Stimulated activated naive CD4-positive, alpha-beta T cell treated with Interleukin-2 at 50 U/mL for 16 hours (primary cell): ENCODE results near the gene BOLA2B.
"Not testable (repeated sequence)": the region's sequence is repeated elsewhere in the genome, so short reads cannot be mapped to it uniquely, and the experiment has no call there.

ENCODE experiments used
- DNase-seq: peaks from one replicate; lab custom pipeline; 2025; lab: John Stamatoyannopoulos, UW

Gene BOLA2B

DNA sequence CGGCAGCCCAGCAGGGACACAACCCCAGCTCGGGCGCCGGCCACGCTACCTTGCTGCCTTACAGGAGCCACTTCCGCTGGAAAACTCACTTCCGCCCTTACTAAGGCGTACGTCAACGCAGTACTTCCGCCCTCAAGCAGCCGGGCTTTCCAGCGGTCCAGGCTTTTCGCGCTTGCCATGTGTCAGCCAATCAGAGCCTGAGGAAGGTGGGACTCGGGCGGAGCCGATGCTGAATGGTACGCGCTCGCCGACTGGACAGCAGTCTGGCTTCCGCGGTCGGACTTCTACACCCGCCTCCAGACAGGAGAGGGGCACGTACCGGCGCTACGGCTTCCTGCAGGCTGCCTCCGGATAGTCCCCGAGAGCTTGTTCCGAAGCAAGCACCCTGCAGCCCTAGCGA is at the start of gene BOLA2B, which contains the start of gene SLX1A:
Gene BOLA2B, minus strand, starts transcription at position 52 of the 400 bp plus-strand sequence. CDS start 71 bp downstream, outside the sequence.
Gene SLX1A, plus strand, starts transcription at position 261 of the 400 bp plus-strand sequence. CDS start 210 bp downstream, outside the sequence.
- not testable (repeated sequence) for DNase-seq

DNA sequence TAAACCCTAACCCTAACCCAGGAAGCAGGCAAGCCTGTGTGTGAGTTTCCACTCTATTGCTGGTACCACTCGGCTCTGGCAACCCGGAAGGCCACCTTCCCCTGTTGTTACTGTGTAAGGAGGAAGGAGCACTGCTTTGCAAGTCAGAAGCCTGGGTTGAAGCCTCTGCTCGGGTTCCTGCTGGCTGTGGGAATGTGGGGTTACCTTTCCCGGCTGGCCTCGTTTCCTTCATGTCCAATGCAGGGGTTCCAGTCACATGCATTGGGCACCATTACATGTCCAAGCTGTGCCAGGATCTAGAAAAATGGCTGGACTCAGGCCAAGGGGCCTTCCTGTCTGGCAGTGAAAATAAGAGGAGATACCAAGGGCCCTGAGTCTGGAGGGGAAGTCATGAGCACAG is 23.6 kb upstream of the BOLA2B start:
- DNase-seq = not testable (repeated sequence)

- DNase-seq = not testable (repeated sequence)
Measured at GRCh38 chr16:30211414-30211813, 17.9 kb upstream of the BOLA2B start.

- not testable (repeated sequence) for DNase-seq
Measured at GRCh38 chr16:30209032-30209431, 15.6 kb upstream of the BOLA2B start.

- not testable (repeated sequence) for DNase-seq
Measured at GRCh38 chr16:30207063-30207704, 13.7 kb upstream of the BOLA2B start.

DNA sequence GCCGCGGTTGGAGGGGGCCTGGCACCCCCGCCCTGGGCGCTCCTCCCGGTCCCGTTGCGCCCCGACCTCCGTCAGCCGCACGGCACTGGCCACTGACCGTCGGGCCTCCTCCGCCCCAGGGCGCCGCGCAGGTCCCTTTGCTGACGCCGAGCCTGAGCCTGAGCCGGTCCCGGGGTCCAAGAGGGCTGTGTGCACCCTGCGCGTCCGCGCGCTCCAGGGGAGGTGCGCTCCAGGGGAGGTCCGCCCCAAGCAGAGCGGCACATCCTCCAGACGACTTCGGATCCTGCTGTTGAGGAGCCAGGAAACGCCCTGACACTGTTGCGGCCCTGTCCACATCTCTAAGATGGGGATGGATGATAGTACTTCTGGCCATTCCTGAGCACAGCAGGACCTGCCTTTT is 12.8 kb upstream of the BOLA2B start:
- DNase-seq = not testable (repeated sequence)

GRCh38 chr16:30205541-30206236 is 12.2 kb upstream of the BOLA2B start:
- not testable (repeated sequence) for DNase-seq

GRCh38 chr16:30199608-30200343 is 6.3 kb upstream of the BOLA2B start:
- DNase-seq = not testable (repeated sequence)

DNA sequence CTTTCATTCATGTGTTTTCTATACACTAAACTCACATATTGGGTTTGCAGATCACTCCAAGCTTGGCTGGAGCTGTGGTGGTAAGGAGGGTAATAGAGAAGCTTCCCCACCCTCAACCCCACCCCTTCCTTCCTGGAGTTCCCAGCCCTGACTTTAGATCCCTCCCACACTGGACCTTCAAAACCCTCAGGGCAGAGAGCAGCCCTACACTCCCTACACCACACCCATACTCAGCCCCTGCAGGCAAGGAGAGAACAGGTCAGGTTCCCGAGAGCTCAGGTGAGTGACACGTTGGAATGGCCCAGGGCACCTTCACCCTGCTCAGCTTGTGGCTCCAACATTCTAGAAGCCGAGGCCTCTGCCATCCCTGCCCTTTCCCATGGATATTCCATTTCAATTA is 5.6 kb upstream of the BOLA2B start, which contains the start of gene SULT1A3:
Gene SULT1A3, plus strand, starts transcription at position 207 of the 400 bp plus-strand sequence. CDS start 1,474 bp downstream, outside the sequence.
- not testable (repeated sequence) for DNase-seq

GRCh38 chr16:30197001-30197400 is 3.5 kb upstream of the BOLA2B start:
- not testable (repeated sequence) for DNase-seq

DNA sequence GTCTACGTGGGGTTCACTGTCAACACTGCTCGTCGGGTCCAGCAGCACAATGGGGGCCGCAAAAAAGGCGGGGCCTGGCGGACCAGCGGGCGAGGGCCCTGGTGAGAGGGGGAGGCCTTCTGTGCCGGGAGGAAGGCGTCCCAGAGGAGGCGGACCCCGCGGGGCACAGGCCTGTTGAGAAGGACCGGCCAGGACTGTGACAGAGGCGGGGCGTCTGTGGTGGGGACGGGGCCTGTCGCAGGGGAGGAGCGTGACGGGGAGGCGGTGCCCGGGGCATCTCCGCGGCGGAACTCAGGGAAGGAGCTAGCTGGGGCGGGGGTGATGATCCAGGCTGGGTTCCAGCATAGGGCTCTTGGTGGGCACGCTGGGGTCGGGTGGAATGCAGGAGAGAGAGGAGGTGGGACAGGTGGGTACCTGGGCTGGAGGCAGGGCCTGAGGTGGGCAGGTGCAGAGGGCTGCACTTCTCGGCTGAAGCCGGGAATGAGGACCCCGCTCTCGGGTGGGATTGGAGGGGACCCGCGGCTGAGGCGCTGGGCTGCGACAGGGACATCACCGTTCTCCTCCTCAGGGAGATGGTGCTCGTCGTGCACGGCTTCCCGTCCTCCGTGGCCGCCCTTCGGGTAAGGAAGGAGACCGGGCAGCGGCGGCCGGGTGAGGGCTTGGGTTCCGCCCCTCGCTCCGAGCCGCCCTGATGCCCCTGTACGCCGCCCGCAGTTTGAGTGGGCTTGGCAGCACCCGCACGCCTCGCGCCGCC is 883 bp upstream of the BOLA2B start:
- not testable (repeated sequence) for DNase-seq

GRCh38 chr16:30193098-30193497 is 368 bp downstream of the BOLA2B start:
- DNase-seq = not testable (repeated sequence)

DNA sequence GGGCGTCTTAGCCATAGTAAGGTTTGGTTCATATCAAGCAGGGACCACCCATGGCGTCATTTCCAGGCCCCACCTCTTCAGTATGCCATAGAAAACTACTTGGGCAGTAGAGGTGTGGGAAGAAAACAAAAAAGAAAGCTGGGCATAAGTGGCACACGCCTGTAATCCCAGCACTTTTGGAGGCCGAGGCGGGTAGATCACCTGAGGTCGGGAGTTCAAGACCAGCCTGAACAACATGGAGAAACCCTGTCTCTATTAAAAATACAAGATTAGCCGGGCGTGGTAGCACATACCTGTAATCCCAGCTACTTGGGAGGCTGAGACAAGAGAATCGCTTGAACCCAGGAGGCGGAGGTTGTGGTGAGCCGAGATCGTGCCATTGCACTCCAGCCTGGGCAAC is 2.3 kb downstream of the BOLA2B start:
- DNase-seq = not testable (repeated sequence)

GRCh38 chr16:30187971-30188561 is 5.4 kb downstream of the BOLA2B start:
- DNase-seq = no peak

DNA sequence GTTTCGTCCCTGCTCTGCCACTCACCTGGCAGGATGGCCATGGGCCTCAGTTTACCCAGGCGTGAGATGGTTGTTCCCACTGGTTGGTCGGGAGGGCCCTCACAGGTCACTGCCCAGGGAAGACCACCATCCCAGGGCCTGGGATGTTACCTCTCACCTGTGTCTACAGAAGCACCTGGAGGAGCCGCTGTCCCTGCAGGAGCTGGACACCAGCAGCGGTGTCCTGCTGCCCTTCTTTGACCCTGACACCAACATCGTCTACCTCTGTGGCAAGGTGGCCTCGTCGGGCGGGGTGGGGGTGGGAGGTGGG is 6.0 kb downstream of the BOLA2B start:
- DNase-seq = no peak

GRCh38 chr16:30186782-30187555 is 6.5 kb downstream of the BOLA2B start:
- peak; percentile 87 for DNase-seq

GRCh38 chr16:30186444-30186781 is 7.1 kb downstream of the BOLA2B start:
- DNase-seq = no peak

- peak; percentile 72 for DNase-seq
Measured at GRCh38 chr16:30185683-30186421, 7.6 kb downstream of the BOLA2B start.

DNA sequence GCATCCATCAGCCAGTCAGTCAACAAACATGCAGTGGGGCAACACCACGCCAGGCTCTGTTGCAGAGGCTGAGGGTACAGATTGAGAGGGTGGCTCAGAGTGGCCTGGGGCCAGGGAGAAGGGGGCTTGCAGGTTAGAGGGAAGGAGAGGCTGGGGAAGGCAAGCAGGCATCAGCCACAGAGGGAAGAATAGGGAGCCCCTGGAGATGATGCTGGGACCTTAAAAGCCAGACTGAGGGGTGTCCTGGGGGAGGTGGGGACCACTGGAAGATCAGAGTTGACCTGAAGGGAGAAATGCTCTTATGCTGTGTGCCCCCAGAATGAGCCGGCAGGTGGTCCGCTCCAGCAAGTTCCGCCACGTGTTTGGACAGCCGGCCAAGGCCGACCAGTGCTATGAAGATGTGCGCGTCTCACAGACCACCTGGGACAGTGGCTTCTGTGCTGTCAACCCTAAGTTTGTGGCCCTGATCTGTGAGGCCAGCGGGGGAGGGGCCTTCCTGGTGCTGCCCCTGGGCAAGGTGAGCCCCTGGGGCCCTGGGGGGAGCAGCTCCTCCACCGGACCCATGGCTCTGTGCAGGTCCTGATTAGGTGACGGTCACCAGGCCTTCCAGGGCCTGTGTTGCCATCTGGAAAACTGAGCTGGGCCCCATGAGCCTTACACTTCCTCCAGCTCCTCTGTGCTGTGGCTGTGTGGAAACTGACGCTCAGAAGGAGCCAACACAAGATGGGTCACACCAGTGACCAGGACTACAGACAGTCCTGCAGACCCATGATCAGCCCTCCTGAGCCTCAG is 8.4 kb downstream of the BOLA2B start:
- peak; percentile 44 for DNase-seq
